Stimulated activated CD4-positive, alpha-beta T cell treated with anti-CD3 and anti-CD28 coated beads, TNF-alpha, amount 100 ng/mL, for 48 hours (primary cell): ENCODE measurements around the gene LRRC4C.

ENCODE experiments used
- DNase-seq, 3 donors: peaks; one replicate each; pipeline ENCODE4 v3.0.0-alpha.2; 2020; ENCODE audit warnings: low read depth in 3 of 3

The LRRC4C gene

DNA sequence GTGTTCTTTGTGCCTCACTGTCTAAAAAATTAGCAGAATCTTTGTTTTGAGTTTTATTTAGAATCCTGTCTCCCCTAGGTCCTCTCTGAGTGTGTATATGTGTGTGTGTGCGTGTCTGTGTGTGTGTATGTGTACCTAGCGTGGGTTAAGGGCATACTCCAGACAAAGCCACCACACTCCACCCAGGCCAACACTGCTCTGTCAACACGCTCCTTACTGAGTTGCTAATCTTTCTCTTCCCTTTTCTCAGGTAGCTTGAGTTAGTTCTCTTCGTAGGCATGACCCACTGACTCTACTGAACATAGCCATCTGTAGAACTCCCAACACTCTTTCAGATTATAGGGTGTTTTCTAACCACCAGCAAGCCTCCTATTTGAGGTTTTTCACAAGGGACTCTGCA, 131.1 kb downstream of the LRRC4C start:
- no peak for DNase-seq

DNA sequence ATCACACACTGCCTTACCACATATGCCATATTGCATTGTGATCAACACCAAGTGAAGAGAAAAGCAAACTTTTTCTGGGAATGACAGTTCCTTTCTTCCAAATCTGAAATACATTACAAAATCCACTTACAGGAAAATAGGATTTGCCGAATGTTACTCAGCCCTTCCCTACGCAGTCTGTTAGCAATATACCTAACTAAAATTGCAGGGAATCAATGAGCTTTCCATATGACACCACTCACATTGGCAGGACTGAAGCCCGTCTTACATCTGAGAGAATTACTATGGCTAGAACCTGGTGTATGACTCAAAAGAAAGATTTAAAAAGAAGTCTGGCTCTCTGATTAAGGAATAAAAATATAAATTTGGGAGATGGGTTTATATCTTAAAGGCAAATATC, 136.0 kb downstream of the LRRC4C start:
- DNase-seq: no peak

DNA sequence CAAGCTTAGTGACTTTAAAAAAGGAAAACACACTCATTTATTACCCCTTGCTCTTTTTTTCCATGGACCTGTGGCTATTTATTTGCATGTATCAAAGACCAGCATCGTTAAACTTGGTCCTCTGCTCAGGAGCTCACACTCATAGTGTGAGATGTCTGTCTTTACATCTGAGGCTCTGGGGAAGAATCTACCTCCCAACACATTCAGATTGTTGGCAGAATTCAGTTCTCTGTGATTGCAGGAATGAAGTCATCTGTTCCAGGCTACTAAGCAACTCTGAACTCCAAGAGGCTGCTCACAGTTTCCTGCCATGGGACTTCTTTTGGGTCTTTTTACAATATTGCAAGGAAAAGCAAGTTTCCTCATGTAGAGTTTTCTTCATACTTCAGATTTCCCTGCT, 138.8 kb downstream of the LRRC4C start:
- no peak for DNase-seq

DNA sequence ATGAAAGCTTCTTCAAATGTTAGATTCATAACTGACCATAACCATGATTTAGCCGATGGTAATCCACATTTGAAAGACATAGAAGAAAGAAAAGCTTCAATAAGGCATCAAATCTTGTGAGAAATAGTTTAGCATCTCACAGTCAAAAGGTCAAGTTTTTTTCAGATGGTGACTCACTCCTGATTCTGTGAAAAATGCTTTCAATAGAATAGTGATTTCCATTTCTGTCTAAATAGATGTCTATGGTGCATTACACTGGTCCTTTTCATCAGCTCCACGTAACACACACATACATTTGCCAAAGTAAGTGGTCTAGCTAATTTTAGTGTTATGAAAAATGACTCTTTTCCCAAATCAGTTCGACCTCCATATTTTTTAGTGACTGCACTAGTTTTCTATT, 139.2 kb downstream of the LRRC4C start:
- DNase-seq: no peak

DNA sequence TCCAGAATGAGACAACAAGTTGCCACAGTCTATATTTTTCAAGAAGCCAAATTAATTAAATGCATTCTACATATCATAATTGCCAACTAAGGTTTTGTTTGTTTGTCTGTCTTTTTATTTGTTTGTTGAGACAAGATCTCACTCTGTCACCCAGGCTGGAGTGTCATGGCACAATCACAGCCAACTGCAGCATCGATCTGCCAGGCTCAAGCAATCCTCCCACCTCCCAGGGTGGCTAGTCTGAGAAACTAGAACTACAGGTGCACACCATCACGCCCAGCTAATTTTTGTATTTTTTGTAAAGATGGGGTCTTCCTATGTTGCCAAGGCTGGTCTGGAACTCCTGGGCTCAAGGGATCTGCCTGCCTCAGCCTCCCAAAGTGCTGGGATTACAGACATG, 140.0 kb downstream of the LRRC4C start:
- DNase-seq: no peak

DNA sequence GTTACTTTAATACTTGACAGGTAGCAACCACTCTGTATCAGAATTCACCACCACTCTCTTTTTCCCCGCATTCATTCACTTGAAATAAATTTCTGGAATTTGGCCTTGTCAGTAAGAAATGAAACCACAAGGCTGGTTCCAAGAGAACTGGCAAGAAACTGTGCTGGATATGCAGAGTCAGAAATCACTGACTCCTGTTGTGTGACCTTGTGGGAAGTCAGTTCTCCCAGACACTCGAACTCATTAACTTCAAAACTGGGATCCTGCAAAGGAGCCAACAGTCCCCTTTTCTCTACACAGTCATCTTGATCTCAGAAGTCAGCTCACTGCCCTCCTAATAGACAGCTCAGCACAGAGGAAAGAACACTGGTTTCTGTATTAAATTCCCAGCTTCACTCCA, 142.7 kb downstream of the LRRC4C start:
- no peak for DNase-seq

DNA sequence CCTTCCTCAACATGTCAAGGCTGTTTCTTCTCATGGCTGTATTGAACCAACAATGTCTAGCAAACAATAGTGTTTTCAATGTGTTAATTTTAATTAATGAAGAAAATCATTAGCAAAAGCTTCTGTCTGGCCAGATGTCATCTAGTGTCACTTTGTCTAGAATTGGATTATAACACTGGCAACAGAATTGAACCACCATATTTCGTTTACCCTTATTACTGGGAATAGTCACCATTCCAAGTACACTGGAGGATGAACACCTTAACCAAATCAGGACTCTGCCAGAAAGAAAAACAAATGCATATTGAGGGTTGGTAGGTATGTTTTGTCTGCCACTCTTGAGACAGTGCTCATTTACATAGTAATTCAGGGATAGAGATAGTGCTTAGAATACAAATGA, 146.2 kb downstream of the LRRC4C start:
- DNase-seq: no peak

DNA sequence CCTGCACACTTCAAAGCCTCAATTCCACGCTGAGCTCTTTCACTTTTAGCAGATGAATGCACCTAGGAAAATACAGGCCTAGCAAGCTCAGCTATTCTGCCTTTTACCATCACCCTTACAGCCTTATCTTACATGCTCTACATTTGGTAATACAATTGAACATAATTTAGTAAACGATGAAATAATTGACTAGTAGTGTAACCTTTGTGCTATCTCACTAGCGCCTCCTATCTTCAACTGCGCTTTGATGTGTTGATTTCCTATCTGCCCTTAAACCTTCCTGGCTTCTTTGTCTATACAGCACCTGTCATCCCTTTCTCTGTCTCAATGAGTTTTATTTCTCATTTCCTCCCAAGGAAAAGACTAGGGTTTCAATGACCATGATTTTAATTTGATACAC, 149.7 kb downstream of the LRRC4C start:
- DNase-seq: no peak

DNA sequence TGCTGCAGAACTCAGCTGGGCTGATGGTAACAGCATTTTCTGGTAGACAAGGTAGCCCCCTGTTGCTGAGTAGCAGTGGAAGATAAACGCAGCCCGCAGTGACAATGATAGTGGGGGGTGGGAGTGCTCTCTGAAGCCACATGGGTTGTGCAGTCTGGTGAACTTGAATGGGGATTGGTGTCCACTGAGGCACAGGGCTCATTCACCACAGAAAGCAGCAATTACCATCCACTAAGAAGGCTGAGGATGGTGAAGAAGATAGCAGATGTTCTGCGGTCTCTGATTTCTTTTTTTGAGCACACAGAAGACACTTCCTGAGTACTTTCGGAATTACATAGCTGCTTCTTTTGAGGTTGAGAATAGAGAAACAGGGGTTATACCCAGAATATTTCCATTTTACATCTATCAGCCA, 150.3 kb downstream of the LRRC4C start:
- DNase-seq: no peak

DNA sequence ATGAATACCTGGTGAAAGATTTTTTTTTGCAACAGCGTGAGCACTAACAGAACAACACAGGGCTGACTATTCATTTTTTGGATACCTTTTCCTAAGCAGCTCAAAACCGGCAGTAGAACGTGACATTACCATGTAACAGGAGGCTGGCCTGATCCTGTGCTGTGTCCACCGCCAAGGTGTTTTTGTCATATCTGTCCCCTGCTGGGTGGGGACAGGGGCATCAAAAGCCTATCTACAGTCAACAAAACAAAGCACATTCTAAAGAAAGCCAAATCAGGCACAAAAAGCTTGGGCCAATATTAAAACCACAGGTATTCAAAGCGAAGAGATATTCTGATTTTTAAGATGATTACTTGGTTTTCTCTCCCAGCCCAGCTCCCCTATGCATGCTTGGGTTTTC, 151.2 kb downstream of the LRRC4C start:
- DNase-seq: no peak

DNA sequence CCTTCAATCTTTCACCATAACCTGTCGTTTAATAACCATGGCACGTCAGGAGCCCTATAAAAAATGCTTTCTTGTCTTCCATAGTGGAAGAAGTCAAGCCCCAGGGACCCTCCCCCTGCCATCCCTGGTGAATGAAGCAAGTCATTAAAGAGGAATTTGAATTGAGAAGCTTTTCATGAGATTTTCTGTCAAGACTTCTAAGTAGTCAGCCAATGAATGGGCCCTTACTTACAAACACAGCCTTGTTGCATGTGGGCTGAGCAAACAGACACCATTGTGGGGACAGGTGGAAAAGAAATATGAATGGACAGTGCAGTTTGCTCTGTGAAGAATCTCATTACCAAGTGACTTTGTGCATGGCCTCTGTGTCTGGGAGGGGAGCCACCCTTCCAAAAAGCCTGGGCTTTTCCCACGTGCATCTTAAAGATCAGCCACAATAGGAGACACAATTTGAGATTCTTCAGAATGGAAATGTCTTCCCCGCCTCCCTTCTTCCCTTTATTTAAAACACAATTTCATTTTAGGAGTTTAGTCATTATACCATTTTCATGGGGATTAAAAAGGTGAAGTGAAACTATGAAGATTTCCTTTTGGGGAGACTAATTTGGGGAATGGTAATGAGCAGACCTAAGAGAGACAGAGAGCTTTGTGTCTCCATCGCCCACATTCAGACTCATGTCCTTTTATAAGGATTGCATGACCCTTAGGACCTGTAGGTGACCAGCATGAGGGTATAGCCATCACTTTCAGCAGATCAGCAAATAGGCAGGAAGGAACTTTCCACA, 152.0 kb downstream of the LRRC4C start:
- no peak for DNase-seq

DNA sequence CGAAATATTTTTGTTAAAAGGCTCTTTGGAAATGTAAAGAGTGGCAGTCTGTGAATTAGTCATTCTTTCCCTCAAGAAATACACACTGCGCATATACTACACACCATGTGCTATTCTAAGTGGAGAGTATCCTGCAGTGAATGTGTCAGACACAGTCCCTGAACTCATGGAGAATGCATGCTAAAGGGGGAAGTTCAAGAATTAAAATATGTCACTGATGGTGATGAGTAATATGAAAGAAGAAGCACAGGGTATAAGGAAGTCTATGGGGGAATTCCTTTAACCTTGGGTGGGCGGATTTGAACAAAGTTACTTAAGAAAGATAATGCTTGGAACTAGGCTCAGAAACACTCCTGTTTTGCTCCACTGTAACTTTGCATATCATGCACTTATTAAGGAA, 153.0 kb downstream of the LRRC4C start:
- no peak for DNase-seq

DNA sequence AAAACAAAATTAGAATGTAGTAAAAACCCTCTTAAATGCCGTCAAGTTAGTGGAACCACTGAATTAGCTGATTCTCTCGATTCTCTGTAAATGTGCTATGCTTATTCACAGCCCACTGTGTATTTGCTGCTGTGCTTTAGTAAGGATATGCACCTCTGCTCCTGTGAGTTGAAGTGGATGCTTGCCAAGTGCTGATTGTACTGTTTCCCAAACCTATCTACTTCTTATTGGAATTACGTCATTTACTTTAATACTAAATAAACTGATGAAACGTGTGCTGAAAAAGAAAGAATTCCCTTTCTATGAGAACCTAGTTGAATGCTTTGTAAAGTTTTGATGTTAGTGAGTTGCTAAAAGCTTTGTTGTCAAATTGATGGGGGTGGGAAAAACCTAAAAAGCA, 158.4 kb downstream of the LRRC4C start:
- no peak for DNase-seq

DNA sequence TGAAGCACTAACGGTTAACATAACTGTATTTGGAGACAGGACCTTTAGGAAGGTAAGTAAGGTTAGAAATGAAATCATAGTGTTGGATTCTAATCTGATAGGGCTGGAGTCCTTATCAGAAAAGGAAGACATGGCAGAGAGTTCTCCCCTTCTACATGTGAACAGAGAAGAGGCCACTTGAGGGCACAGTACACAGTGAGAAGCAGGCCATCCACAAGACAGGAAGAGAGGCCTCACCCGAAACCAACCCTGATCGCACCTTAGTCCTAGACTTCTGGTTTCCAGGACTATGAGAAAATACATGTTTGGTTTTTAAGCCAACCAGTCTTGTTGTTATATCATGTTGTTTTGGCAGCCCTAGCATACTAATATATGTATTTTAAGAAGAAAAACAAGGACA, 170.0 kb downstream of the LRRC4C start:
- no peak for DNase-seq

DNA sequence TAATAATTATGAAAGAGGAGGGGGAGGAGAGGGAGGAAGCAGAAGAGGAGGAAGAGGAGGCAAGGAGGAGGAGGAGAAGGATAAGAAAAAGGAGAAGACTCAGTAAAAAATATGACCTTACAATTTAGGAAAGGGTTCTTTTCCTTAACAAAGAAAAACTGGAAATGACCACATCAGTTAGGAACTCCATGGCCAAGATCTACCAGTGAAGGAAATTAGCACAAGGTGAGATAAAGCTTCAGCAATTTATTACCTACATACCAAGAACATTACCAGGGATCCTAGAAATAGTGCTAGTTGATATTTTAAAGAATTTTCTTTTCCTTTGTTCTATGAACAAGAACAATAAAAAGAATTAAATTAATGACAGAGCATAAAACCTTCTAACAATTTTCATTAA, 172.7 kb downstream of the LRRC4C start:
- no peak for DNase-seq

DNA sequence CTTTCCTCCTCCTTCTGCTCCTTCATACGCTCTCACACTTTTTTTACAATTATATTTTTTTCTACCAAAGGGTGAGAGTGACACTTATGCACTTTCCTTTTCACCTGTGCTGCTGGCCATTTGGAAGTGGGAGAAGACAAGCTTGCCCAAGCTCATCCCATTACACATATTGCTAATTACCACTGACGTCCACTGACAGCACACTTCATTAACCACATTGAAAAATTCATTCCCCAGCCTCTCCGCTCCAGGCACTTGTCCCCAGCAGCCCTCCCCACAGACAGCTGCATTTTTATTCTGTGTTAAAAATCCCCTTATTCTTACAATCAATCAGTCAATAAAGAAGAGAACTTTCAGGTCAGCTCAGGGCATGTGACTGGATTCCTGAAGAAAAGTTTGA, 175.1 kb downstream of the LRRC4C start:
- no peak for DNase-seq

DNA sequence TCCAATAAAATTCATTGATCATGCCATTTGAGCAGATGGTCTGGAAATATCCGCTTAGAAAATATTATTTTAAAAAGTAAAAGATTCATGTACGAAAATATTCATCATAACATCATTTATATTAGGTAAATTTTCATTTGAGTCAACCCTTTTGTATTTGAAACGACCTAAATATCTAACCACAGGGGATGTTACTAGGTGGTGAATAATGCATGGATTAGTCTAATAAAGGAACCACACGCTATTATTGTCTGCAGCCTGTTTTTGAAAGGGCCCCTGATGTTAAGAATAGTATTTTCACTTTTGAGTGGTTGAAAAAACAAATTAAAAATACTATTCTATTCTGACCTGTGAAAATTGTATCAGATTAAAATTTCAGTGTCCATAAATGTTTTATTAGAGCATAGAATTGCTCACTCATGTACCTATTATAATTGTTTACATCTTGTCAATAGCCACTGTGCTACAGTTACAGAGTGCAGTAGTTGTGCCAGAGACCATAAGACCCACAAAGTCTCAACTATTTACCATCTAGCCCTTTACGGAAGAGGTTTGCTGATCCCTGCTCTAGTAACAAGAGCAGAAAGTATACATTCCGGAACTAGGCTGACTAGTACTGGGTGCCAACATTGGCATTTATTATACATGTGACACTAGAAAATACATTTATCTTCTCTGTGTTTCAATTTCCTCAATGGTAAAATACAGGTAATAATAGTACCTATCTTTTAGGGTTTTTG, 176.1 kb downstream of the LRRC4C start:
- no peak for DNase-seq

DNA sequence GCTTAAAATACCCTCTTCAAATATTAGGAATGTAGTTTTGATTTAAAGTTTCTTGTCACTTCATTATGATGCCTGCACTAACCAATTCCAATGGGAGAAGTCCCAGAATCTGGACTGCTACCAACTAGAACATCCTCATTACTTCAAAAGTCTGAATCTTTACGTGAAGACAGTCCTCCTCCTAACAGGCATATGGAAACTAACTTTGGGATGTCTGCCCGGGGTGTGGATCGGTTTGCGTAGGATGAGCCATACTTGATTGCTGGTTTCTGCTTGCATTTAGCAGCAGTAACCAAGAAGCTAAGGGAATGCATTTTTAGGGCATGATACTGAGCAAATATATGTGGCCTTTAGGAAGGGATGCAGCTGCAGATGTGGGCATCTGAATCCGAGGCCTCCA, 177.1 kb downstream of the LRRC4C start:
- no peak for DNase-seq

DNA sequence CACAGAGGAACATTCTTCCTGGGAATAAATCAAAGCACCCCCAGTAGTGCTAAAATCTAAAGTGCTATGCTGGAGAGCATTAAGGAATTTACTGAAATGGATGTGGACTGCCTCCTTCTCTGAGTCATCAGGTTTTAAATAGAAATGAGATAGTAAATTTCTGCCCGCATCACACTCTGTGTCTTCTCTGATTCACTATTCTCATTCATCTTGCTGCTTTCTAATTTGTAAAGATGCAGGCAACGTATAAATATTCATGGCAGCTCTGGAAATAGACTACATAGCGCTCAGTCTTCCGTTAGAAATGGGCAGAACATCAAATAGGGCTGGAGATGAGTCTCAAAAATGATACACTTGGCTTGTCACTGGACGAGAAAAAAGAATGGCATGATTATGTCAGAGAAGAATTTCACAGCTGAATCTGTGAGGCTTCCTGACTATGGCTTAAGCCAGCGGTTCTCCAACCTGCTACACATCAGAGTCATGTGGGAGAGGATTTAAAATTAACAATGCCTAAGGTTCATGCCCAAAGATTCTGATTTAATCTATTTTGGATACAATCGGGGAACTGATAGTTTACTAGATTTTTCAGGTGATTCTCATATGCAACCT, 178.2 kb downstream of the LRRC4C start:
- DNase-seq: no peak

DNA sequence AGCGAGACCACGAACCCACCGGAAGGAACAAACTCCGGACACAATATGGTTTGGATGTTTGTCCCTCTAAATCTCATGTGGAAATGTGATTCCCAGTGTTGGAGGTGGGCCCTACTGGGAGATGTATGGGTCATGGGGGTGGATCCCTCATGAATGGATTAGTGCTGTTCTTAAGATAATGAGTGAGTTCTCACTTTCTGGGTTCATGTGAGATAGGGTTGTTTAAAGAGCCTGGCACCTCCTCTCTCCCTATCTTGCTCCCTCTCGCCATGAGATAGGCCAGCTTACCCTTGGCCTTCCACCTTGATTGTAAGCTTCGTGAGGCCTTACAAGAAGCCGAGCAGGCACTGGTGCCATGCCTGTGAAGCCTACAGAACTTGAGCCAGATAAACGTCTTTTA, 184.6 kb downstream of the LRRC4C start:
- no peak for DNase-seq

DNA sequence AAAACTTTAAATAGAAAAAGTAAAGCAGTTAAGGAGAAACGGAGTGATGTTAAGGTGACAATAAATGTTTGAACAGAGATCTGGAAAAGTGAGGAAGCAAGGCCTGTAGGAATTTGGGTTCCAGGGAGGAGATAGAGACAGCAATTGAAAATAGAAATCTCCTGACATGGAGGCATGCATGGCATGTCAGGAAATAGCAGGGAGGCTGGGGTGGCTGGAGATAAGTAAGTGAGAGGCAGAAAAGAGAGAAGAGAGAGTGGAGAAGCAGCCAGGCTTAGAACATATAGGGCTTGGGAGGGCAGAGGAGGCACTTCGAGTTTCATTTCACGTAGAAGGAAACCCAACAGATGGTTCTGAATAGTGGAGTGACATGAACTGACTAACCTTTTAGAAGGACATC, 185.5 kb downstream of the LRRC4C start:
- DNase-seq: no peak

DNA sequence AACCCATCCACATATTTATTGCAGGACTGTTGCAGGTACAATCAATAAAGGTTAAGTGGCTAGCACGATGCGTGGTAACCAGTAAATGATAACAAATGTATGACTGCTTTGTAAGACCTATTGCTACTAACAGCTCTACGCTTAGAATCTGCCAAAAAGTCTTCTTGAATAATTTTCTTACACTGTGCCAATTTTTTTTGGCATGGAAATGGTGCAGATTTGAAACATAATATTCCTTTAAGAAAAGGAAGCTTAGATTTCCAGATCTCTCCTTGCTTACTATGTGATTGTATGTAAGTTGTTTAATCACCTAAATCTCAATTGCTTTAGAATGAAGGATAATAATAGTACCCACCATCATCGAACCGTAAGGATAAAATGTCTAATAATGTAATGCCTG, 192.0 kb downstream of the LRRC4C start:
- no peak for DNase-seq

DNA sequence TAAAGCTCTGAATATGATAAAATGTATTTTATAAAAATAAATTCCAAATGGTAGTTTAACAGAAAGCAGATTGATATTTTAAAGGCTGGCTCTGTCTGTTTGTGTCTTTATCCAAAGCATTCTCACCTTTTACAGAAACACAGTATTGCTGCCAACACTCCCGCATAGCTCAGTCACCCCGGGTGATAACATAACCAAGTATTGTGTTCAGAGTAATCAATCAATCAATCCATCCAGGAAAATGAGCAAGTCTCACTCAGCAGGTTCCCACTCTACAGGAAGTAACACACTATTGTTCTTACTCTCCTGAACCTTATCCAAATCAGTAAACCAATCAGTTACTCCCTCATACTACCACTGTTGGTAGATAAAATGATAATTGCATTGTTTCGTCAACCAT, 203.4 kb downstream of the LRRC4C start:
- no peak for DNase-seq
